ENCODE measurements around the gene E2F2.
"Not testable (repeated sequence)": the region's sequence is repeated elsewhere in the genome, so short reads cannot be mapped to it uniquely, and the experiment has no call there.

E2F2 gene

GRCh38 chr1:23522244-23522982 lies 8.6 kb downstream of the E2F2 start:
- DNase-seq: no peak

DNA sequence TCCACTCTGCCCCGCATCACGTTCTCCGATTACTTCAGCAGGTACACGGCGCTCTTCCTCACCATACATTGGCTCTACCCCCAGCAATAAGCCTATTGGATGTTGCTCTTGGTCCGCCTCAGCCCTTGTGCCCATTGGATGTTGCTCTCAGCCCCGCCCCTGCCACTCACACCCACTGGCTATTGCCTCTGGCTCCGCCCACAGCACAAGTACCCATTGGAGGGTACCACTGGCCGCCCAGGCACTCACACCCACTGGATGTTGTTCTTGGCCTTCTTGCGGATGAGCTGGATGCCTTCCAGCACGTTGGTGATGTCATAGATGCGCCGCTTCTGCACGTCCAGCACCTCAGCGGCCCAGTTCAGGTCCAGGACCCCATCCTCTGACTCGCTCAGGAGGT lies 9.4 kb downstream of the E2F2 start:
- DNase-seq: no peak

GRCh38 chr1:23517581-23517980 lies 13.5 kb downstream of the E2F2 start:
- DNase-seq: no peak

GRCh38 chr1:23515905-23516304 lies 15.1 kb downstream of the E2F2 start:
- no peak for DNase-seq

- no peak for DNase-seq
Measured at GRCh38 chr1:23514111-23514679, 16.8 kb downstream of the E2F2 start.

DNA sequence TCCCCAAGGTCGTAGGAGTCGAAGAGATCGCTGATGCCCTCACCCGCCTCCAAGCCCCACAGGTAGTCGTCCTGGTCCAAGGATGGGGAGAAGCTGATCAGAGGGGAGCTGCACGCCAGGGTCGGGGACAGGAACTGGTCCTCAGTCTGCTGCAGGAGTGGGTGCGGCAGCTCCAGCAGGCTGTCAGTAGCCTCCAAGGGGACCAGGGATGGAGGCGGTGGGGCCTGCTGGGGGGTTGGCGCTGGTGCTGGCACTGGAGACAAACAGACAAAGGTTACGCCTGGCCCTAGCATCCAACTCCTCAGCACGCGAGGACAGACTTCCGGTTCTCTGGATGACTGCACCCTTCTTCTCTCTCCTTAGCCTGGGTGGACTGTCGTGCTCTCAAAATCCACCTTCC lies 21.1 kb downstream of the E2F2 start:
- DNase-seq: no peak

DNA sequence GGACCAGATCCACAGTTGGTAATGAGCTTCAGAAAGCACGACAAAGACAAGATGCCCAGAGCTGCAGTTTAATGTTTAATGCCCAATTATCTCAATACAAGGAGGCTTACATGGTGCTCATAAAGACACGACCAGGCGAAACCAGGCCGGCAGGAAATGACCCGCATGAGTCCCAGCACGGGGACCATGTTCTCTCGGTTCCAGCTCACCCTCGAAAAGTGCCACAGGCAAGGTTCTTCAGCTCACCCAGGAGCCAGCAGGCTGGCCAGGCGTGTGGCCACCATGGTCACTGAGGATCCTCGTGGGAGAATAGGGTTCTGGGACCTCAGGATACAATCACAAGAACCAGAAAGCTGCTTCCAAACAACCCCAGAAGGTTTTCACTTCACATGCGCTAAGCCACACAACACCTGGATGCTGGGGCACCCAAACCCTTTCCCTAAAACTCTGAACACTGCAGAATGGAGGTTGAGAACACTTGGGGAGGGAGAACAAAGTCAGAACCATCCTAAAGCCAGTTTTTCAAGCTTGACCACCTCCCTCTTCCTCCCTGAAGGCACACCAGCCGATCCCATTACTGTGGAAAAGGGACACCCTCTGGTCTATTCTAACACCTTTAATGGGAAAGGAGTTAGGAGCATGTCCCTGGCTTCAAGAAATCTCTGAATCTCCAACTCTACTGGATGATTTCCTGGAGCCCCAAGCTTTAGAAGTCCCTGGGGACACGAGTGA lies 24.5 kb downstream of the E2F2 start:
- DNase-seq: no peak

DNA sequence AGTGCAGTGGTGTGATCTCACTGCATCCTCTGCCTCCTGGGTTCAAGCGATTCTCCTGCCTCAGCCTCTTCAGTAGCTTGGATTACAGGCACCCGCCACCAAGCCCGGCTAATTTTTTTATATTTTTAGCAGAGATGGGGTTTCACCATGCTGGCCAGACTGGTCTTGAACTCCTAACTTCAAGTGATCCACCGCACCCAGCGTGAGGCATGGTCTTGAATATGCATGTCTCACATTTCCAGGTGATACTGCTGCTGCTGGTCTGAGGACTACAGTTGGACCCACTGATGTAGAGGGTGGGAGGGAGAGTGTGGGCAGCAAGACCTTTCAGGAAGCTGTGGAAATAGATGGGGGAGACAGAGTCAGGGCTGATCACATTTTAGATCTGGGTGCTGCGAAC lies 25.2 kb downstream of the E2F2 start:
- no peak for DNase-seq

DNA sequence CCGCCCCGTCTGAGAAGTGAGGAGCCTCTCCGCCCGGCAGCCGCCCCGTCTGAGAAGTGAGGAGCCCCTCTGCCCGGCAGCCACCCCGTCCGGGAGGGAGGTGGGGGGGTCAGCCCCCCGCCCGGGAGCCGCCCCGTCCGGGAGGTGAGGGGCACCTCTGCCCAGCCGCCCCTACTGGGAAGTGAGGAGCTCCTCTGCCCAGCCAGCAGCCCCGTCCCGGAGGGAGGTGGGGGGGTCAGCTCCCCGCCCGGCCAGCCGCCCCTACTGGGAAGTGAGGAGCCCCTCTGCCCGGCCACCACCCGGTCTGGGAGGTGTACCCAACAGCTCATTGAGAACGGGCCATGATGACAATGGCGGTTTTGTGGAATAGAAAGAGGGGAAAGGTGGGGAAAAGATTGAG lies 26.9 kb downstream of the E2F2 start:
- DNase-seq: not testable (repeated sequence)

- no peak for DNase-seq
Measured at GRCh38 chr1:23502951-23503350, 28.1 kb downstream of the E2F2 start.

DNA sequence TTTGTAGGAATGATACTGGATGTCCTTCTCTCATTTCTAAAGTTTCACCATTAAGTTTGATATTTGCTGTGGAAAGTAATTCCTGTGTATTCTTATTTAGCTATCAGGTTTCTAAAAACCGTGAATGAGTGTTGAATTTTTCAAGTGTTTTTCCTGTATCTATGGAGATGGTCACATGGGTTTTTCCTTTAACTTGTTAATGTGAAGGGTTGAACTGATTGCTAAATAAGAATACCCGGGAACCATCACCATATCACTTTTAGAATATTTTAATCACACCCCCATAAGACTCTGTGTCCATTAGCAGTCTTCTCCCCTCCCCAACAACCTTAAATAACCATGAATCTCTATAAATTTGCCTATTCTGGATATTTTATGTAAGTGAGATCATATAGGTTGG lies 30.6 kb downstream of the E2F2 start:
- DNase-seq: no peak

- no peak for DNase-seq
Measured at GRCh38 chr1:23497777-23498439, 33.1 kb downstream of the E2F2 start.

DNA sequence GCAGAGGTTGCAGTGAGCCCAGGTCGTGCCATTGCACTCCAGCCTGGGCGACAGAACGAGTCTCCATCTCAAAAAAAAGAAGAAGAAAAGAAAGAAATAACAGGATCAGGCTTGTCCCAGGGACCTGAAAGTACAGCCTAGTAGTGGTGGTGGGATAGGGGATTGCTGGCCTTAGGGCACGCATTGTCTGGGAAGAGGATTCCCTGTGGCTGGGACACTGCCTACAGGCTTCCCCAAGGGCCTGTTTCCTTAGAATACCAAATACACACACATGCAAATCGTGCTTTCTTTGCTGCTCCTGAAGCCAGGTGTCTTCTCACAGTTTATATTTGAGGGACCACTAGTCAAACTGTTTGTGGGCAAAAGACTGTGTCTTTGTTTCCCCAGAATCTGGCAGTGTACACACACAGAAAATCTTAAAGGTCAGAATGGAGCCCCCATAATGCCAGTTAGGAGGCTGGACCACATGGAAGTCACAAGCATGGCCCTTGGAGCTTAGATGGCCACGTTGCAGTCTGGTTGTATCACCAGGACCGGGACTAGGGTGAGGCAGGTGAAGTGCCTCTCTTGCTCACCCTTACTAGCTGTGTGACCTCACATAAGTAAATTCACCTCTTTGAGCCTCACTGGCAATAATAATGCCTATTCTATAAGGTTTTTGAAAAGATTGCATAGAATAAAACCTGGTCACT lies 34.4 kb downstream of the E2F2 start:
- DNase-seq: no peak

DNA sequence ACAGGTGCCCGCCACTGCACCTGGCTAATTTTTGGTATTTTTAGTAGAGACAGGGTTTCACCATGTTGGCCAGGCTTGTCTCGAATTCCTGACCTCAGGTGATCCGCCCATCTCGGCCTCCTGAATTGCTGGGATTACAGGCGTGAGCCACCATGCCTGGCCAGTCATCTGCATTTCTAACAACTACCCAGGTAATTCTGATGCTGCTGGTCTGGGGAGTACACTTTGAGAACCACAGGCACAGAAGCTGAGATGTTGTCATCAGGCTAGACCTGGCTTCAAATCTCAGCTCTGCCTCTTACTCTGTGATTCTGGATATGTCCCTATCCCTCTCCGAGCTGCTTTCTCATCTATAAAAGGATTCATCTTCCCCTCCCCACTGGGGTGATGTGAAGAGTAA lies 36.2 kb downstream of the E2F2 start:
- DNase-seq: not testable (repeated sequence)

GRCh38 chr1:23492776-23493175 lies 38.3 kb downstream of the E2F2 start:
- not testable (repeated sequence) for DNase-seq

GRCh38 chr1:23492132-23492720 lies 38.8 kb downstream of the E2F2 start:
- DNase-seq: no peak

- no peak for DNase-seq
Measured at GRCh38 chr1:23489842-23490241, 41.2 kb downstream of the E2F2 start.

DNA sequence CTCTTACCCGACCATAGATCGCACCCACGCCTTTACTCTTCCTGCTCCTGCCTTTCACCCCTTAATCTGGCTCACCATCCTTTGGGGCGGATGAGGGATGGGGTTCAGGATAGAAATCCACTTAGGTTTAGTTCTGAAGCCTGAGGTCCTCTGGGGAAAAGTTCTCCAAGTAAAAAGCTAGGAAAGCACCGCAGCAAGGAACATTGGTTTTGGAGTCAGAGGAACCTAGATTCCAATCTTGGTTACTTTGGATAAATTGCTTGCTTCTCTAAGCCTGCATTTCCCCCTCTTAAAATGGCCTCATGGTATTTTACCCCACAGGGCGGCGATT lies 46.1 kb downstream of the E2F2 start:
- no peak for DNase-seq

DNA sequence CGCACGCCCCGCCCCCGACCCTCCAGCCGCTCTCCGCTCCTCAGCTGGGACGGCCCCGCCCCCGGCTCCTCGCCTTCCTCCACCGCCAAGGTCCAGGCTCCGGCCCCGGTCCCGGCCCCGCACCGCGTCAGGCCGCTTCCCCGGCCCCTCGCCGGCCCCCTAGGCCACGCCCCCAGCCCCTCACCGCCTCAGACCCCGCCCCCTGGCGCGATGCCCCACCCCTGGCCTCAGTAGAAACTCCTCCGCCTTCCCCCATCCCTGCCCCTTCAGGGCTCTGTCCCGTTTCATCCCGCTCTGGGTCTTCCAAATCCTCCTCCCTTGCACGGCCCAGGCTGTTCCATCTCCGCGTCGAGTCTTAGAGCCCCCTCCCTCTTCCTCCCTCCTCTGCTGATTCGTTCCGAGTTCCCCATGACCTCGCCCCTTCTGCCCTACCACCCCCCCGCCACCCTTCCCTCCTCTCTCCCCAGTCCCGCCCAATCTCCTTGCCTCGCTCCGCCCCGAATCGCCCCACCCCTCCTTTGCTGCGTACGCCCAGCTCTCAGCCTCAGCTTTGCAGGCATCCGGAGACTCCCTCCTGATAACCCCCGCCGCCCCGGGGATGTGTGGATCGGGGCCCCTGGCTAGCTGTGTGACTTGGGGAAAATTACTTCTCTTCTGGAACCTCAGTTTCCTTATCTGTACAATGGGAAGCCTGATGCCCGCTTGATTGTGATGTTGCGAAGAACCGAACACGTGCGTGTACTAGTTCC lies 46.6 kb downstream of the E2F2 start:
- peak; percentile 87 to 95 (median 92) for DNase-seq

GRCh38 chr1:23483321-23484252 lies 47.4 kb downstream of the E2F2 start, which contains the start of gene ASAP3:
TSS of gene ASAP3 (minus strand) at chr1:23484179. CDS start at chr1:23484133, 46 bp downstream.
- DNase-seq: peak in 5 of 6 experiments; percentile 22 to 66 (median 44)

GRCh38 chr1:23481904-23482303 lies 49.1 kb downstream of the E2F2 start:
- no peak for DNase-seq

Data from stimulated activated naive CD4-positive, alpha-beta T cell (primary cell).